NB4 (cell line): ENCODE measurements around the gene NRARP.

Experiments
- POLR2A ChIP-seq: IDR thresholded peaks from 2 replicates; pipeline ENCODE4 v1.6.1; 2011; ENCODE audit warnings: mild to moderate bottlenecking; ENCODE audit not compliant: insufficient read length; ENCODE audit errors: extremely low read depth
- TF ChIP-seq, protein P1 (sequence below): IDR thresholded peaks from 2 replicates; pipeline ENCODE4 v1.6.1; 2011; ENCODE audit warnings: low read depth, low read length
- TF ChIP-seq, protein P2 (sequence below): IDR thresholded peaks from one replicate; pipeline ENCODE4 v1.5.1; 2012; ENCODE audit warnings: low read depth, low read length

DNA sequence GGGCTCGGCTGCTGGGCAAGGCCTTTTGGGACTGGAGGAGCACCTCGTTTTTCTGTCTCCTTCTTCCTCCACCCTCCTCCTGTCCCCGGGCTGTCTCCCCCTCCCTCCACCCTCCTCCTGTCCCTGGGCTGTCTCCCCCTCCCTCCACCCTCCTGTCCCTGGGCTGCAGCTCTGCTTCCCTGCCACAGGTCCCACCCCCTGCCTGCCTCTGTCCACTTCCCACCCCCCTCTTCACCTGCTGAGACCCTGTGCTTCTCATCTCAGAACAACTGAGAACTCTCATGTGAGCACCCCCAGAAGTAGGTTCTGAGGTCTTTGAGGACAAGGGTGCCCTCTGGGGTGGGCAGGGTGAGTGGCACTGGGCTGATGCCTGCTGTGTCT lies 30.4 kb downstream of the NRARP start:
- TF ChIP-seq, protein P1, sequence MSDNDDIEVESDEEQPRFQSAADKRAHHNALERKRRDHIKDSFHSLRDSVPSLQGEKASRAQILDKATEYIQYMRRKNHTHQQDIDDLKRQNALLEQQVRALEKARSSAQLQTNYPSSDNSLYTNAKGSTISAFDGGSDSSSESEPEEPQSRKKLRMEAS: no peak
- TF ChIP-seq, protein P2, sequence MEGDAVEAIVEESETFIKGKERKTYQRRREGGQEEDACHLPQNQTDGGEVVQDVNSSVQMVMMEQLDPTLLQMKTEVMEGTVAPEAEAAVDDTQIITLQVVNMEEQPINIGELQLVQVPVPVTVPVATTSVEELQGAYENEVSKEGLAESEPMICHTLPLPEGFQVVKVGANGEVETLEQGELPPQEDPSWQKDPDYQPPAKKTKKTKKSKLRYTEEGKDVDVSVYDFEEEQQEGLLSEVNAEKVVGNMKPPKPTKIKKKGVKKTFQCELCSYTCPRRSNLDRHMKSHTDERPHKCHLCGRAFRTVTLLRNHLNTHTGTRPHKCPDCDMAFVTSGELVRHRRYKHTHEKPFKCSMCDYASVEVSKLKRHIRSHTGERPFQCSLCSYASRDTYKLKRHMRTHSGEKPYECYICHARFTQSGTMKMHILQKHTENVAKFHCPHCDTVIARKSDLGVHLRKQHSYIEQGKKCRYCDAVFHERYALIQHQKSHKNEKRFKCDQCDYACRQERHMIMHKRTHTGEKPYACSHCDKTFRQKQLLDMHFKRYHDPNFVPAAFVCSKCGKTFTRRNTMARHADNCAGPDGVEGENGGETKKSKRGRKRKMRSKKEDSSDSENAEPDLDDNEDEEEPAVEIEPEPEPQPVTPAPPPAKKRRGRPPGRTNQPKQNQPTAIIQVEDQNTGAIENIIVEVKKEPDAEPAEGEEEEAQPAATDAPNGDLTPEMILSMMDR: no peak
- TF ChIP-seq POLR2A: no peak
